Inflammatory macrophage treated with lipopolysaccharide for 4 hours (primary cell): ENCODE measurements around the gene CDKAL1.
"Not testable (repeated sequence)": the region's sequence is repeated elsewhere in the genome, so short reads cannot be mapped to it uniquely, and the experiment has no call there.

Source experiments
- DNase-seq: peaks from one replicate; pipeline ENCODE4 v3.0.0-alpha.2; 2020

Gene CDKAL1

DNA sequence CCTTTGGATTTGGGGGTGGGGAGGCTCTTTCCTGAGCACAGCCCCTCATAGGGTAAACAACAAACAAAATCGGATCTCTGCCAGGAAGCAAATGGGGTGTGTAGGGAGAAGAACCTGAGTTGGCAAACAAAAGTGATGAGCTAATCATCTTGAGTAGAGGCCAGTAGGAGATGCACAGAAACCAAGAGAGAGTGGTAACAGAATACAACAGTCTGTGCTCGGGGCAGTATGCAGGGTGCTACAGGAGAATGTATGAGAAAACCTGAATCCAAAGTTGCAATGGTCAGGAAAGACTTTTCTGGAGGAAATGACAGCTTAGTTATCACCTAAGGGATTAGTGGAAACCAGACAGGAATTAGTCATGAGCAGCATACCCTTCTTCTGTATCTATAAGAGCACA is 177.8 kb downstream of the CDKAL1 start:
- no peak for DNase-seq

GRCh38 chr6:20715135-20715806 is 181.0 kb downstream of the CDKAL1 start:
- DNase-seq, result no peak

GRCh38 chr6:20716865-20717264 is 182.6 kb downstream of the CDKAL1 start:
- no peak for DNase-seq

- no peak for DNase-seq
These were observed 183.5 kb downstream of the CDKAL1 start for GRCh38 chr6:20717743-20718142.

- DNase-seq, result no peak
These were observed 184.7 kb downstream of the CDKAL1 start for GRCh38 chr6:20718705-20719653.

DNA sequence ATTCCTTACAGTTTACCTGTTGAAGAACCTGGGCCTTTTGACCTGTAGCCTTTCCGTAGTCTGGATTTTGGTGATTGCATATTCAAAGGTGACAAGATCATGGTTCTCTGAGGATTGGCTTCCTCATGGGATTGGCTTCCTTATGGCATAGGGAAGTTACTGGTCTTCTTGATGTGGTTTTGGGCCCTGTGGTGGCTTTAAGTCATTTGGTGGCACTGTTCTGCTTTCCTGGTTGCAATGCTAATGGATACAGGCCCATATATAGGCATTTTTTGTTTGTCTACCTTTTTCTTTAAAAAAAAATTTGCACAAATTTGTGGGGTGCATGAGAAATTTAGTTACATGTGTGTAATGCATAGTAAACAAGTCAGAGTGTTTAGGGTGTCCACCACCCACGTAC is 185.7 kb downstream of the CDKAL1 start:
- DNase-seq, result no peak

GRCh38 chr6:20721121-20721520 is 186.9 kb downstream of the CDKAL1 start:
- DNase-seq, result not testable (repeated sequence)

- DNase-seq, result no peak
These were observed 188.2 kb downstream of the CDKAL1 start for GRCh38 chr6:20722455-20722854.

DNA sequence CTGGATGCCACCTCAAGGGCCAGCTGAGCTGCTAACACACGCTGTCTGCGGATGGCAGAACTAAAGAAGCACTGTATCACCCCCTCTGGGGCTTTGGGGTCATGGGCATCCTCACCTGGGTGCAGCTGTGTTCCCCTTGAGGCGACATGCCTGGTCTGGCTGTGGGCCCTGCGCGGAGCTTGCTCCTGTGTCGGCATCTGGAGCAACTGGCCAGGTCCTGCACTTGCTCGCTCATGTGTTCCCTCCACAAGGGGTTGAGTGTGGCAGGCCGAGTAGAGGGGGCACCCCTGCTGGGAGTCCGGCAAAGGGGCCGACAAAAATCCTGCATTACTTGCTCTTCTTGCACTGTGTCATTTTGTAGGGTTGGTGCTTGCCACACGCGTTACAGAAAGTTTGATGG is 189.0 kb downstream of the CDKAL1 start:
- DNase-seq, result no peak

- no peak for DNase-seq
These were observed 190.4 kb downstream of the CDKAL1 start for GRCh38 chr6:20724443-20725190.

DNA sequence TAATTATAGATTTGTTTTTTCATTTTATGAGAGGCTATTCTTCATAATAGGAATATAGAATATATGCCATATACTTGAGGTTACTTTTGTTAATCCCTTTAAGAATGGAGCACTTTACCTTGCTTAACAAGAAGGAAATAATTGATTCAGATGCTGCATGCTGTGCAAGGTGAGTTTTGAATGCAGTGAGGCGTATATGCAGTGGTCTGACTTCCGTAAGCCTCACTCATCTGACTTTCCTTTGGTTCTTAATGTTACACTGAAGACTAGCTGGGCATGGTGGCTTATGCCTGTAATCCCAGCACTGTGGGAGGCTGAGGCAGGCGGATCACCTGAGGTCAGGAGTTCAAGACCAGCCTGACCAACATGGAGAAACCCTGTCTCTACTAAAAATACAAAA is 191.0 kb downstream of the CDKAL1 start:
- not testable (repeated sequence) for DNase-seq

DNA sequence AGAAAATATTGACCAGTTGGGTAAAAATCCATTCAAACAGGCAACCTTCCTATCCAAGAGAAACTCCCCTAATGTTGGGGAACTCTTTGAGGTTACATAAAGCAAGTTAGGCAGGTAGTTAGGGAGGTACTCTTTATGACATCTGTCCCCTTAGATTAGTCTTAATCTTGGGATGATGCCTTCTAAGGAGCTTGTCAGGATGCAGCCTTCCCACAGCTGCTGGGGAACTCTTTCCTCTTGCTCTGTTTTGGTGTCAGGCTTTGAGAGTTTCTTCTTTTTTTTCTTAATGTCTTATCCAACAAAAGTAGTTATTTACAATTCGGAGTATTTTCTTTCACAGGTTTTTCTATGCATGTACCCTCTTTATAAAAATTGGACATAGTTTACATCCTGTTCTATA is 194.8 kb downstream of the CDKAL1 start:
- no peak for DNase-seq

- DNase-seq, result not testable (repeated sequence)
These were observed 198.1 kb downstream of the CDKAL1 start for GRCh38 chr6:20732362-20732761.

- no peak for DNase-seq
These were observed 198.6 kb downstream of the CDKAL1 start for GRCh38 chr6:20732896-20733295.

GRCh38 chr6:20737912-20738311 is 203.7 kb downstream of the CDKAL1 start:
- no peak for DNase-seq

GRCh38 chr6:20740088-20740487 is 205.8 kb downstream of the CDKAL1 start:
- no peak for DNase-seq

DNA sequence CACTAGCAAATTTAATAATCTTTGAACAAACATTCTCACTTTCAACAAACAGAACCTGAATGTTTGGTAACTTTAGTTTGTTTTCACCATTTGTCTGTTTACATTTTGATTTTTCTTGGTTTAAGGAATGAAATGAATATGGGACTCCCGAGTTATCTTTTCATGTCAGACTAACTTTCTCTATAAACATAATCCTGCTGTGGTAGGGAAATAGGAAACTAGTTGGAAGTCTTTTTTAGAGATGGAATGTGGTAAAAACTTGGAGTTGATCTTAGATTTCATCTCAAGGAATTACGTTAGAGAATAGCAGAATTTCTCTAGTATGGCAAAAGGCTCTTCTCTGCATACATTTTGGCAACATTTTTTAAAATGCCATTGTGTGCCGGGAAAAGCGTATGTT is 206.5 kb downstream of the CDKAL1 start:
- DNase-seq, result no peak

DNA sequence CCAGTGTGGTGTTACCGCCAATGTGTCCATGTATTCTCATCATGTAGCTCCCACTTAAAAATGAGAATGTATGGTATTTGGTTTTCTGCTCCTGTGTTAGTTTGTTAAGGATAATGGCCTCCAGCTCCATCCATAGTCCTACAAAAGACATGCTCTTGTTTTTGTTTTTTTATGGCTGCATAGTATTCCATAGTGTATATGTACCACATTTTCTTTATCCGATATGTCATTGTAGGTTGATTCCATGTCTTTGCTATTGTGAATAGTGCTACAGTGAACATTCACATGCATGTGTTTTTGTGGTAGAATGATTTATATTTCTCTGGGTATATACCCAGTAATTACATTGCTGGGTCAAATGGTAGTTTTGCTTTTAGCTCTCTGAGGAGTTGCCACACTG is 207.2 kb downstream of the CDKAL1 start:
- DNase-seq, result no peak

GRCh38 chr6:20744911-20745557 is 210.8 kb downstream of the CDKAL1 start:
- no peak for DNase-seq

- no peak for DNase-seq
These were observed 211.8 kb downstream of the CDKAL1 start for GRCh38 chr6:20746024-20746423.

DNA sequence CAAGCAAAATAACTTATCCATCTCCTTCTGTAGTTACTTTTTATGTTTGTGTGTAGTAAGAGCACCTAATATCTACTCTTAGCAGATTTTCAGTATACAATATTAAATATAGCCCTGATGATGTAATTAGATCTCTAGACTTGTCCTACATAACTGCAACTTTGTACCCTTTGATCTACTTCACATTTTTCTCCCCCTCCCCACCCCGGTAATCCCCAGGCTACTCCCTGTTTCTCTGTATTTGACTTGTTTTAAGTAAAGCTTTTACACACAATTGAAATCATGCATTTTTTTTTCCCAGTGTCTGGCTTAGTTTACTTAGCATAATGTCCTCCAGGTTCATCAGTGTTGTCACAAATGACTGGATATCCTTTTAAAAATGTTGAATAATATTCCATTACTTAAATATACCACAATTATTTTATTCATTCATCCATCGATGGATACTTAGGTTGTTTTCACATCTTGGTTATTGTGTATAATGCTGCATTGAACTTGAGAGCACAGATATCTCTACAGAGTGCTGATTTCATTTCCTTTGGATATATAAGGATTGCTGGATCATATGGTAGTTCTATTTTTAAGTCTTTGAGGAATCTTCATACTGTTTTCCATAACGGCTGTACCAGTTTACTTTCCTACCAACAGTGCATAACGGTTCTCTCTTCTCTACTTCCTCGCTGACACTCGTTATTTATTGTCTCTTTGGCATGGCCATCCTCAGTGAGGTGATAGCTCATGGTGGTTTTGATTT is 212.7 kb downstream of the CDKAL1 start:
- no peak for DNase-seq

DNA sequence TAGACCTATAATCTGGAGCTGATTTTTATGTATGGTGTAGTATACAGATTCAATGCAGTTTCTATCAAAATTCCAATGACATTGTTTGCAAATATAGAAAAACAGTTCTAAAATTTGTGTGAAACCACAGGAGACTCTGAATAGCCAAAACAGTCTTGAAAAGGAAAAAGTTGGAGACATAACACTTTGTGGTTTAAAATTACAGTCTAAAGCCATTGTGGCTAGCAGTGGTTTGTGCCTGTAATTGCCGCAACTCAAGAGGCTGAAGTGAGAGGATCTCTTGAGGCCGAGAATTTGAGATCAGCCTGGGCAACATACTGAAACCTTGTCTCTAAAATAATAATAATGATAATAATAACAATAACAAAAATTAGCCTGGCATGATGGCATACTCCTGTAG is 213.7 kb downstream of the CDKAL1 start:
- no peak for DNase-seq
